B cell (primary cell): Measurements from ENCODE around the gene CEACAM3. TPM values are rescaled to one million over a fixed set of nuclear protein-coding genes. Genes with fewer than 3 reads are reported as not detected.

ENCODE experiments used
- ATAC-seq: fragments of 200-7000 bp; cut with Tn5 transposase; one replicate; pipeline ENCODE4 v1.10.0; 2021; ENCODE audit warnings: low read depth, mild to moderate bottlenecking, moderate number of reproducible peaks, moderate library complexity
- CTCF ChIA-PET: fragments of 350-600 bp; sonication (Branson Sonifier 250); formaldehyde crosslinking; loops from one replicate; lab custom pipeline; 2021; ENCODE audit warnings: antibody characterized with exemption, inconsistent platforms; lab: Charles Lee
- POLR2A ChIA-PET: fragments of 350-600 bp; sonication (Branson Sonifier 250); formaldehyde crosslinking; loops from one replicate; lab custom pipeline; 2021; ENCODE audit warnings: antibody characterized with exemption; lab: Charles Lee
- DNase-seq: peaks from one replicate; pipeline ENCODE4 v3.0.0; 2013
- H2AFZ ChIP-seq: 2 replicates; pipeline ENCODE4 v1.6.1; 2012; ENCODE audit warnings: mild to moderate bottlenecking, low read depth, low read length; ENCODE audit not compliant: insufficient read depth, poor library complexity, severe bottlenecking
- H3K27ac ChIP-seq, 2 donors: 1 replicate in 1 of 2; 2 replicates in 1 of 2; pipeline ENCODE4 v1.5.1; 2012 to 2013; ENCODE audit warnings: low read length in 2 of 2, mild to moderate bottlenecking in 2 of 2, moderate library complexity in 1 of 2
- H3K27me3 ChIP-seq, 4 experiments: fragments of 200-600 bp in 1 of 4; sonication (generic) in 1 of 4; replicated peaks in 1 of 4; 1 replicate in 2 of 4; 2 replicates in 2 of 4; pipeline versions ENCODE4 v1.6.1 to v1.7.0; 2013 to 2016; ENCODE audit warnings: low read length in 3 of 4, mild to moderate bottlenecking in 2 of 4, mixed read lengths in 1 of 4, moderate library complexity in 1 of 4; ENCODE audit not compliant: insufficient read depth in 4 of 4, control insufficient read depth in 3 of 4; ENCODE audit errors: control extremely low read depth in 1 of 4
- H3K36me3 ChIP-seq, 2 experiments: replicated peaks in 1 of 2; 1 replicate in 1 of 2; 2 replicates in 1 of 2; pipeline versions ENCODE4 v1.6.1 to v1.7.1; 2013; ENCODE audit warnings: low read length in 1 of 2; ENCODE audit not compliant: insufficient read depth in 2 of 2, control insufficient read depth in 1 of 2; ENCODE audit errors: control extremely low read depth in 1 of 2, extremely low read depth in 1 of 2
- H3K4me1 ChIP-seq, 2 donors: fragments of 200-600 bp in 1 of 2; sonication (generic) in 1 of 2; 1 replicate in 1 of 2; 2 replicates in 1 of 2; pipeline versions ENCODE4 v1.5.1 to v1.6.1; 2013 to 2017; ENCODE audit warnings: low read length in 2 of 2; ENCODE audit not compliant: control insufficient read depth in 2 of 2, insufficient read depth in 2 of 2
- H3K4me2 ChIP-seq: replicated peaks from 2 replicates; pipeline ENCODE3; 2012; ENCODE audit warnings: mild to moderate bottlenecking, low read depth, low read length; ENCODE audit not compliant: poor library complexity, severe bottlenecking
- H3K4me3 ChIP-seq, 5 experiments: fragments of 200-600 bp in 1 of 5; sonication (generic) in 1 of 5; 1 replicate in 3 of 5; 2 replicates in 2 of 5; pipeline versions ENCODE4 v1.5.1 to v1.7.0; 2011 to 2016; ENCODE audit warnings: low read length in 4 of 5, mild to moderate bottlenecking in 4 of 5, low read depth in 2 of 5, control low read depth in 1 of 5, moderate library complexity in 1 of 5; ENCODE audit not compliant: insufficient read depth in 1 of 5; ENCODE audit errors: control extremely low read depth in 1 of 5, extremely low read depth in 1 of 5
- H3K79me2 ChIP-seq: fragments of 200-600 bp; sonication (generic); one replicate; pipeline ENCODE4 v1.6.0; 2016; ENCODE audit warnings: low read length; ENCODE audit not compliant: control insufficient read depth, insufficient read depth
- H3K9ac ChIP-seq: fragments of 200-600 bp; sonication (generic); 2 replicates; pipeline ENCODE4 v1.6.1; 2017; ENCODE audit warnings: mild to moderate bottlenecking, low read length, moderate library complexity
- H3K9me3 ChIP-seq, 3 donors: one replicate each; pipeline versions ENCODE4 v1.6.1 to v1.7.1; 2013; ENCODE audit warnings: low read length in 2 of 3; ENCODE audit not compliant: control insufficient read depth in 2 of 3, insufficient read depth in 1 of 3; ENCODE audit errors: control extremely low read depth in 1 of 3
- H4K20me1 ChIP-seq: 2 replicates; pipeline ENCODE4 v1.6.0; 2012; ENCODE audit warnings: mild to moderate bottlenecking, low read length; ENCODE audit not compliant: insufficient read depth, control insufficient read depth, poor library complexity, severe bottlenecking
- H3K27ac Mint-ChIP-seq: one replicate; pipeline ENCODE4 v1.8.0; 2021; ENCODE audit warnings: mixed read lengths
- H3K27me3 Mint-ChIP-seq: one replicate; pipeline ENCODE4 v1.8.0; 2021; ENCODE audit warnings: mixed read lengths
- H3K4me1 Mint-ChIP-seq: one replicate; pipeline ENCODE4 v1.8.0; 2021; ENCODE audit warnings: mixed read lengths
- H3K4me3 Mint-ChIP-seq: one replicate; pipeline ENCODE4 v1.8.0; 2021; ENCODE audit warnings: mixed read lengths
- H3K9me3 Mint-ChIP-seq: one replicate; pipeline ENCODE4 v1.8.0; 2022; ENCODE audit warnings: mixed read lengths; ENCODE audit not compliant: insufficient read depth
- CTCF ChIP-seq: fragments of 200-600 bp; IDR thresholded peaks from one replicate; pipeline ENCODE4 v1.8.0; 2022; ENCODE audit warnings: antibody characterized with exemption, mild to moderate bottlenecking
- EZH2 ChIP-seq: IDR thresholded peaks from 2 replicates; pipeline ENCODE4 v1.6.1; 2012; ENCODE audit warnings: borderline replicate concordance, low read depth, mild to moderate bottlenecking, moderate library complexity, low read length; ENCODE audit not compliant: insufficient read depth, poor library complexity, severe bottlenecking
- WGBS: methylation state at CpG from one replicate; pipeline ENCODE4 v1.1.5; 2013; ENCODE audit warnings: missing lambda C conversion rate; ENCODE audit not compliant: insufficient coverage; 5-methylcytosine and 5-hydroxymethylcytosine counted together
- intact Hi-C: fragments of 100-400 bp; cut with micrococcal nuclease; formaldehyde crosslinking; loops from one replicate; pipeline ENCODE4 v1.10.0; 2022
- polyA plus RNA-seq: library from polyadenylated mRNA; depleted of rRNA; stranded (reverse); fragments of >200 nt; gene quantifications from 2 replicates; pipeline ENCODE4 v1.2.3, GENCODE V29; 2012
- total RNA-seq, 2 donors: library from RNA; stranded (reverse); fragments of 120-200 nt in 1 of 2; gene quantifications; 1 replicate in 1 of 2; 2 replicates in 1 of 2; pipeline versions ENCODE4 v1.2.3 to v1.2.4, GENCODE V29; 2013 to 2022

Gene CEACAM3
- total and polyA plus RNA-seq, 2 donors (not counting 1 experiment from before 2014, with no cell fraction given) = not detected

DNA sequence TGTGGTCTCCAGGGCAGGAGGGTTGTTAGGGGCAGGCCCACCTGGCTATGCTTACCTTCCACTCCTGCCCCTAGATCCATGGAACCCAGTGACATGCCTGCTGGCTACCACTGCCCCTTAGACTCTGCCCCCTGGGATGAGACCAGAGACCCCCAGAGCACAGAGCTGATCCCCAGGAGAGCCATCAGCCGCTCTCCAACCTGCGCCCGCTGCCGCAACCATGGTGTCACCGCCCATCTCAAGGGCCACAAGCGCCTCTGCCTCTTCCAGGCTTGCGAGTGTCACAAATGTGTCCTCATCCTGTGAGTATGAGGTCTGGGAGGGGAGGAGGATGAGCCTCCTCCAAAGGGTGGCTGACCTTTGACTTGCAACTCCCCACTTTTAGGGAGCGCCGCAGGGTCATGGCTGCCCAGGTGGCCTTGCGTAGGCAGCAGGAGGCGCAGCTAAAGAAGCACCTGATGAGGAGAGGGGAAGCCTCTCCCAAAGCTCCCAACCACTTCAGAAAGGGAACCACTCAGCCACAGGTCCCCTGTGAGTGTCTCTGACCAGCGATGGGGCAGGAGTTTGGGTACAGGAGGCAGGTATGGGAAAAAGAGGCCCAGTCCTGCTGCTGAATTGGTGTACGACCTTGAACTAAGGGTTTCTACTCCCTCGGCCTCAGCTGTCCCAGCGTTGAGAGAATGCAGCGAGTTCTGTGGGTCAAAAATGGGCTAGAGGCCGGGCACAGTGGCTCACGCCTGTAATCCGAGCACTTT, 51.1 kb downstream of the CEACAM3 start:
- H3K27me3 ChIP-seq = no peaks in the 10 kb centered on the region
- no peaks in the 10 kb centered on the region for H3K79me2 ChIP-seq
- no peak overlapping the region for H3K4me2 ChIP-seq
- intact Hi-C loops = no loop called here
- POLR2A ChIA-PET = no interaction called here
- no peak for TF ChIP-seq EZH2
- no peak for TF ChIP-seq CTCF
- H2AFZ ChIP-seq = no peak overlapping the region
- WGBS = 94% methylated on average over 12 of the region's 19 CpGs
- CTCF ChIA-PET = interaction anchor here (1.5 kb wide), 1 partner anchor 8 kb away, joined by 4 read pairs; no protein-coding TSS in a partner anchor
- DNase-seq (no peak), ATAC-seq (no peak)
- Mint-ChIP-seq H3K9me3 (no peaks in the 10 kb centered on the region), H3K4me3 (no peak overlapping the region), H3K27ac (no peak overlapping the region), H3K4me1 (no peaks in the 10 kb centered on the region), H3K27me3 (peaks cover 8% of the 10 kb centered on the region)
- no peak overlapping the region for H3K4me3 ChIP-seq
- peaks cover 0 to 9% (median 0%) of the 10 kb centered on the region in 3 donors for H3K9me3 ChIP-seq
- no peaks in the 10 kb centered on the region for H3K36me3 ChIP-seq
- H3K4me1 ChIP-seq = no peaks in the 10 kb centered on the region
- H4K20me1 ChIP-seq = no peaks in the 10 kb centered on the region
- H3K9ac ChIP-seq = no peak overlapping the region
- H3K27ac ChIP-seq = no peak overlapping the region

DNA sequence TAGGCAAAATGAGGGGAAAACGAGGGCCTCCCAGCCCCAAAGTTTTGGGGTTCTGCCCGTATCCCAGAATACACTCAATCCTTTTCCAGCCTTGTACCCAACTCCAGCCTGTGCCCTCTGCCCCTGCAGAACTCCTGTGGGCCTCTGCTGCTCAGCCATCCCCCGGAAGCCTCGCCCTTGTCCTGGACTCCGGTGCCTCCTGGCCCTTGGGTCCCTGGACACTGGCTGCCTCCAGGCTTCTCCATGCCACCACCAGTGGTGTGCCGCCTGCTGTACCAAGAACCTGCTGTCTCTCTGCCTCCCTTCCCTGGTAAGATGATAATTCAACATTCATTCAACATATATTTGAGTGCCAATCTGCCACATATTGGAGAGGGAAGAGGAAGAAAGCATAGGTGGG, 52.3 kb downstream of the CEACAM3 start:
- Mint-ChIP-seq H3K27me3 (peaks cover 8% of the 10 kb centered on the region), H3K4me1 (no peaks in the 10 kb centered on the region), H3K4me3 (no peak overlapping the region), H3K27ac (no peak overlapping the region), H3K9me3 (no peaks in the 10 kb centered on the region)
- POLR2A ChIA-PET = no interaction called here
- Histone ChIP-seq H3K36me3 (no peaks in the 10 kb centered on the region), H4K20me1 (no peaks in the 10 kb centered on the region), H2AFZ (no peak overlapping the region), H3K9me3 (peaks cover 0 to 9% (median 0%) of the 10 kb centered on the region in 3 donors), H3K4me2 (no peak overlapping the region), H3K9ac (no peak overlapping the region), H3K4me1 (no peaks in the 10 kb centered on the region), H3K27ac (no peak overlapping the region), H3K27me3 (no peaks in the 10 kb centered on the region), H3K79me2 (no peaks in the 10 kb centered on the region), H3K4me3 (no peak overlapping the region)
- TF ChIP-seq EZH2 = no peak
- TF ChIP-seq CTCF = no peak
- DNase-seq (no peak), ATAC-seq (no peak)
- CTCF ChIA-PET = interaction anchor here (0.9 to 1.5 kb wide), 3 partner anchors 10 to 55 kb away, joined by 3 to 5 read pairs (median 4); partner anchors contain the start of gene RPS19
- intact Hi-C loops = no loop called here
- 84% methylated on average over 5 of the region's 6 CpGs for WGBS
